ENCODE results near the gene ESRRG.

DNA sequence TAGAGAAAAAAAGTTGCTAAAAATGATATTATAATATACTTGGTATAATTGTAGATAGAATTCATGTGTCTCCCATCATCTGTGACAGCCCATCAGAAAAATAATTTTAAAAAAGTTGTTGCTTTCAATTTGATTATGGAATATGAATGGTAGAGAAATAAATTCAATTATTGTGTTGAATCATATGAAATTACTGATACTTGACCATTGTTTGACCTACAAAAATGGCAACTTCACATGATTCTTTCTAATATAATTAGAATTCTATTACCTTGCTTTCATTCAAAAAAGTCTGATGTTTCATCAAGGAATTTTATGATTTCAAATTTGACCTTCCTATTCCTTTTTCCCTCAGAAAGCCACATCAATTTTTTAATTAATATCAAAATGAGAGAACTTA lies 11.5 kb downstream of the ESRRG start:
- TF ChIP-seq CTCF (IDR thresholded peaks at IDR 0.05) (no peak), POLR2A (IDR thresholded peaks at IDR 0.05) (no peak), POLR2AphosphoS5 (IDR thresholded peaks at IDR 0.05) (no peak), EP300 (IDR thresholded peaks at IDR 0.05) (no peak)
